Measurements from ENCODE around the gene TMTC2.

- TF ChIP-seq, protein P1, sequence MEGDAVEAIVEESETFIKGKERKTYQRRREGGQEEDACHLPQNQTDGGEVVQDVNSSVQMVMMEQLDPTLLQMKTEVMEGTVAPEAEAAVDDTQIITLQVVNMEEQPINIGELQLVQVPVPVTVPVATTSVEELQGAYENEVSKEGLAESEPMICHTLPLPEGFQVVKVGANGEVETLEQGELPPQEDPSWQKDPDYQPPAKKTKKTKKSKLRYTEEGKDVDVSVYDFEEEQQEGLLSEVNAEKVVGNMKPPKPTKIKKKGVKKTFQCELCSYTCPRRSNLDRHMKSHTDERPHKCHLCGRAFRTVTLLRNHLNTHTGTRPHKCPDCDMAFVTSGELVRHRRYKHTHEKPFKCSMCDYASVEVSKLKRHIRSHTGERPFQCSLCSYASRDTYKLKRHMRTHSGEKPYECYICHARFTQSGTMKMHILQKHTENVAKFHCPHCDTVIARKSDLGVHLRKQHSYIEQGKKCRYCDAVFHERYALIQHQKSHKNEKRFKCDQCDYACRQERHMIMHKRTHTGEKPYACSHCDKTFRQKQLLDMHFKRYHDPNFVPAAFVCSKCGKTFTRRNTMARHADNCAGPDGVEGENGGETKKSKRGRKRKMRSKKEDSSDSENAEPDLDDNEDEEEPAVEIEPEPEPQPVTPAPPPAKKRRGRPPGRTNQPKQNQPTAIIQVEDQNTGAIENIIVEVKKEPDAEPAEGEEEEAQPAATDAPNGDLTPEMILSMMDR (IDR thresholded peaks at IDR 0.05) = no peak
- TF ChIP-seq POLR2A (IDR thresholded peaks at IDR 0.05) = no peak
These were observed 344.5 kb downstream of the TMTC2 start for GRCh38 chr12:83031196-83031595.
